Sigmoid colon (tissue), 7 donors: ENCODE data around the gene HAS3. TPM values are rescaled to one million over a fixed set of nuclear protein-coding genes. Genes with fewer than 3 reads are reported as not detected.
A peak's percentile ranks its signal among the peaks of the same experiment; 100 is the strongest.

ENCODE experiments used
- DNase-seq: peaks from one replicate; pipeline ENCODE4 v3.0.0-alpha.2; 2019
- H3K27ac ChIP-seq, 4 donors: fragments of 200-600 bp; sonication (generic); one replicate each; pipeline ENCODE4 v1.5.1; 2016 to 2019; ENCODE audit warnings: mild to moderate bottlenecking in 1 of 4
- H3K27me3 ChIP-seq, 3 donors: fragments of 200-600 bp; sonication (generic); one replicate each; pipeline ENCODE4 v1.5.1; 2019; ENCODE audit warnings: mild to moderate bottlenecking in 1 of 3
- H3K36me3 ChIP-seq, 4 donors: fragments of 200-600 bp; sonication (generic); one replicate each; pipeline ENCODE4 v1.5.1; 2016 to 2019
- H3K4me1 ChIP-seq, 4 donors: fragments of 200-600 bp; sonication (generic); one replicate each; pipeline ENCODE4 v1.5.1; 2017 to 2019
- H3K4me3 ChIP-seq, 4 donors: fragments of 200-600 bp; sonication (generic); one replicate each; pipeline ENCODE4 v1.5.1; 2017 to 2019; ENCODE audit warnings: mild to moderate bottlenecking in 2 of 4, moderate library complexity in 1 of 4
- H3K9me3 ChIP-seq, 4 donors: fragments of 200-600 bp in 3 of 4; sonication (generic) in 3 of 4; one replicate each; pipeline versions ENCODE4 v1.5.1 to v1.6.1; 2013 to 2019
- CTCF ChIP-seq, 4 experiments: fragments of 450-650 bp in 3 of 4; fragments of 200-600 bp in 1 of 4; IDR thresholded peaks; one replicate each; pipeline ENCODE4 v1.5.1; 2016 to 2019; ENCODE audit warnings: antibody characterized with exemption in 4 of 4, mild to moderate bottlenecking in 3 of 4, moderate library complexity in 2 of 4
- EP300 ChIP-seq, 4 donors: sonication (generic); formaldehyde crosslinking; IDR thresholded peaks; one replicate each; pipeline ENCODE4 v1.6.1; 2017; ENCODE audit warnings: antibody characterized with exemption in 4 of 4
- POLR2A ChIP-seq, 2 donors: fragments of 450-650 bp; IDR thresholded peaks; one replicate each; pipeline ENCODE4 v1.6.1; 2016; ENCODE audit warnings: antibody characterized with exemption in 2 of 2, mild to moderate bottlenecking in 2 of 2, moderate library complexity in 2 of 2
- POLR2AphosphoS5 ChIP-seq, 4 donors: sonication (generic); formaldehyde crosslinking; IDR thresholded peaks; one replicate each; pipeline ENCODE4 v1.6.1; 2017; ENCODE audit warnings: antibody characterized with exemption in 4 of 4
- WGBS, 2 donors: extraction: QIAGEN DNeasy Blood & Tissue Kit; methylation state at CpG; one replicate each; pipeline ENCODE4 v1.1.7; 2013; 5-methylcytosine and 5-hydroxymethylcytosine counted together
- intact Hi-C: fragments of 100-400 bp; cut with DNase I; formaldehyde crosslinking; loops from one replicate; pipeline ENCODE4 v1.15.1; 2023
- polyA plus RNA-seq, 3 donors: library from polyadenylated mRNA; stranded (reverse); fragments of 200-250 nt; gene quantifications; one replicate each; pipeline ENCODE4 v1.2.3, GENCODE V29; 2013
- total RNA-seq, 4 donors: library from RNA; depleted of rRNA; stranded (reverse); fragments of >200 nt; gene quantifications; one replicate each; pipeline ENCODE4 v1.1.0, GENCODE V29; 2016
- donor health status: healthy with polysubstance abuse.
- donor health status: Bipolar disorder and iron deficiency.
- donor health status: healthy.

Gene HAS3
- total and polyA plus RNA-seq, 7 donors, result 0.36 to 5.8 (median 0.83) TPM

- Histone ChIP-seq H3K9me3 (no peaks in the 10 kb centered on the region), H3K27ac (no peak overlapping the region), H3K4me1 (no peaks in the 10 kb centered on the region), H3K4me3 (no peak overlapping the region), H3K27me3 (no peaks in the 10 kb centered on the region), H3K36me3 (no peaks in the 10 kb centered on the region)
- intact Hi-C loops, result no loop called here
- WGBS, 2 donors, result 94 to 97% methylated on average over 2 of the region's 2 CpGs
- no peak for DNase-seq
- no peak for TF ChIP-seq POLR2A (IDR thresholded peaks at IDR 0.05)
- TF ChIP-seq EP300 (IDR thresholded peaks at IDR 0.05), result no peak
- TF ChIP-seq CTCF (IDR thresholded peaks at IDR 0.05), result no peak
- TF ChIP-seq POLR2AphosphoS5 (IDR thresholded peaks at IDR 0.05), result no peak
Measured at GRCh38 chr16:69064124-69064763, 41.2 kb upstream of the HAS3 start.

GRCh38 chr16:69064764-69065313 is 40.6 kb upstream of the HAS3 start:
- H3K27me3 ChIP-seq, result no peaks in the 10 kb centered on the region
- intact Hi-C loops, result no loop called here
- no peaks in the 10 kb centered on the region for H3K4me1 ChIP-seq
- TF ChIP-seq EP300 (IDR thresholded peaks at IDR 0.05), result no peak
- TF ChIP-seq POLR2A (IDR thresholded peaks at IDR 0.05), result no peak
- no peak overlapping the region for H3K4me3 ChIP-seq
- H3K27ac ChIP-seq, result no peak overlapping the region
- 76 to 92% methylated on average over 6 of the region's 6 CpGs for WGBS, 2 donors
- H3K9me3 ChIP-seq, result no peaks in the 10 kb centered on the region
- DNase-seq, result peak; percentile 12
- no peaks in the 10 kb centered on the region for H3K36me3 ChIP-seq

GRCh38 chr16:69069504-69069903 is 35.9 kb upstream of the HAS3 start:
- Histone ChIP-seq H3K4me3 (no peak overlapping the region), H3K36me3 (no peaks in the 10 kb centered on the region), H3K4me1 (no peaks in the 10 kb centered on the region), H3K27me3 (no peaks in the 10 kb centered on the region), H3K27ac (no peak overlapping the region), H3K9me3 (no peaks in the 10 kb centered on the region)
- intact Hi-C loops, result no loop called here
- WGBS, 2 donors, result 98 to 99% methylated on average over 5 of the region's 5 CpGs
- TF ChIP-seq EP300 (IDR thresholded peaks at IDR 0.05) (no peak), POLR2AphosphoS5 (IDR thresholded peaks at IDR 0.05) (no peak), CTCF (IDR thresholded peaks at IDR 0.05) (no peak), POLR2A (IDR thresholded peaks at IDR 0.05) (no peak)
- DNase-seq, result no peak

GRCh38 chr16:69071036-69071435 is 34.4 kb upstream of the HAS3 start:
- Histone ChIP-seq H3K9me3 (no peaks in the 10 kb centered on the region), H3K27me3 (no peaks in the 10 kb centered on the region), H3K27ac (no peak overlapping the region), H3K36me3 (no peaks in the 10 kb centered on the region), H3K4me3 (no peak overlapping the region), H3K4me1 (no peaks in the 10 kb centered on the region)
- 77% methylated on average over 3 of the region's 3 CpGs for whole genome bisulfite sequencing, 2 donors
- no peak for DNase-seq
- intact Hi-C loops, result no loop called here
- TF ChIP-seq CTCF (IDR thresholded peaks at IDR 0.05) (no peak), POLR2A (IDR thresholded peaks at IDR 0.05) (no peak), EP300 (IDR thresholded peaks at IDR 0.05) (no peak), POLR2AphosphoS5 (IDR thresholded peaks at IDR 0.05) (no peak)

GRCh38 chr16:69072640-69072974 is 32.8 kb upstream of the HAS3 start:
- TF ChIP-seq EP300 (IDR thresholded peaks at IDR 0.05), result no peak
- no peak for TF ChIP-seq POLR2AphosphoS5 (IDR thresholded peaks at IDR 0.05)
- no peak for TF ChIP-seq CTCF (IDR thresholded peaks at IDR 0.05)
- TF ChIP-seq POLR2A (IDR thresholded peaks at IDR 0.05), result no peak
- no peaks in the 10 kb centered on the region for H3K9me3 ChIP-seq
- intact Hi-C loops, result no loop called here
- no peaks in the 10 kb centered on the region for H3K27me3 ChIP-seq
- 87 to 88% methylated on average over 2 of the region's 2 CpGs for WGBS, 2 donors
- no peak overlapping the region for H3K27ac ChIP-seq
- H3K36me3 ChIP-seq, result no peaks in the 10 kb centered on the region
- DNase-seq, result no peak
- H3K4me3 ChIP-seq, result no peak overlapping the region
- H3K4me1 ChIP-seq, result no peaks in the 10 kb centered on the region
